OCI-LY7 (cell line): ENCODE data around the gene OPCML. TPM values are rescaled to one million over a fixed set of nuclear protein-coding genes. Genes with fewer than 3 reads are reported as not detected.

Source experiments
- BruUV-seq: library from RNA; stranded (reverse); fragments of 400-500 nt; replicated peaks from 2 replicates; lab custom pipeline; 2021; lab: Mats Ljungman, UMichigan
- CTCF ChIA-PET: fragments of 300-600 bp; sonication (Branson Sonifier 250); formaldehyde crosslinking; loops from one replicate; lab custom pipeline; 2022; ENCODE audit warnings: antibody characterized with exemption; ENCODE audit not compliant: unreplicated experiment; lab: Charles Lee
- POLR2A ChIA-PET: fragments of 300-600 bp; sonication (Branson Sonifier 250); formaldehyde crosslinking; loops from one replicate; lab custom pipeline; 2022; ENCODE audit warnings: antibody characterized with exemption; lab: Charles Lee
- DNase-seq: peaks from one replicate; pipeline ENCODE4 v3.0.0-alpha.2; 2015; ENCODE audit warnings: low spot score
- H2AFZ ChIP-seq: fragments of 200-600 bp; sonication (generic), shearing (Covaris generic); 2 replicates; pipeline ENCODE4 v1.6.1; 2014; ENCODE audit warnings: mild to moderate bottlenecking, antibody characterized with exemption, low read length, moderate library complexity
- H3K27ac ChIP-seq: fragments of 200-600 bp; sonication (generic); 2 replicates; pipeline ENCODE4 v1.5.1; 2014; ENCODE audit warnings: mixed run types, low read depth, mild to moderate bottlenecking, moderate library complexity, low read length, inconsistent platforms; ENCODE audit not compliant: poor library complexity, severe bottlenecking
- H3K36me3 ChIP-seq: fragments of 200-600 bp; sonication (generic); 2 replicates; pipeline ENCODE4 v1.6.1; 2014; ENCODE audit warnings: mild to moderate bottlenecking, antibody characterized with exemption, low read length, moderate library complexity, mixed read lengths; ENCODE audit not compliant: insufficient read depth
- H3K4me1 ChIP-seq: fragments of 200-600 bp; sonication (generic); 2 replicates; pipeline ENCODE4 v1.5.1; 2014; ENCODE audit warnings: mild to moderate bottlenecking, low read length; ENCODE audit not compliant: insufficient read depth, poor library complexity, severe bottlenecking
- H3K4me2 ChIP-seq: fragments of 200-600 bp; sonication (generic); 2 replicates; pipeline ENCODE4 v1.6.1; 2014; ENCODE audit warnings: mild to moderate bottlenecking, low read length
- H3K4me3 ChIP-seq: fragments of 200-600 bp; sonication (generic); 2 replicates; pipeline ENCODE4 v1.5.1; 2014; ENCODE audit warnings: mild to moderate bottlenecking, low read depth, low read length; ENCODE audit not compliant: poor library complexity, severe bottlenecking
- H3K79me2 ChIP-seq: fragments of 200-600 bp; sonication (generic); 2 replicates; pipeline ENCODE4 v1.6.1; 2016; ENCODE audit warnings: low read depth, mild to moderate bottlenecking, low read length, moderate library complexity, mixed read lengths; ENCODE audit not compliant: insufficient read depth
- H3K9me2 ChIP-seq: fragments of 200-600 bp; sonication (generic); 2 replicates; pipeline ENCODE4 v1.6.1; 2016; ENCODE audit warnings: mild to moderate bottlenecking, low read length, mixed read lengths; ENCODE audit not compliant: insufficient read depth
- H3K9me3 ChIP-seq: fragments of 200-600 bp; sonication (generic); 2 replicates; pipeline ENCODE4 v1.6.1; 2014; ENCODE audit warnings: mild to moderate bottlenecking, mixed run types, low read length, mixed read lengths
- H4K20me1 ChIP-seq: fragments of 200-600 bp; sonication (generic); 2 replicates; pipeline ENCODE4 v1.6.1; 2014; ENCODE audit warnings: mild to moderate bottlenecking, antibody characterized with exemption, low read length, moderate library complexity, mixed read lengths; ENCODE audit not compliant: insufficient read depth
- EZH2phosphoT487 ChIP-seq: fragments of 200-600 bp; sonication (generic); IDR thresholded peaks from 2 replicates; pipeline ENCODE4 v1.6.1; 2018; ENCODE audit warnings: low read depth, borderline replicate concordance, mild to moderate bottlenecking, mixed run types, antibody characterized with exemption, low read length, moderate library complexity, mixed read lengths
- intact Hi-C: fragments of 100-400 bp; cut with micrococcal nuclease; formaldehyde crosslinking; loops from one replicate; pipeline ENCODE4 v1.10.0; 2022; ENCODE audit not compliant: unreplicated experiment
- total RNA-seq, 2 experiments: library from RNA; depleted of rRNA in 1 of 2; stranded (reverse); fragments of >200 nt in 1 of 2; shearing (Covaris generic) in 1 of 2; gene quantifications; 2 replicates each; pipeline ENCODE4 v1.2.3, GENCODE V29; 2014 to 2022
- TF ChIP-seq, protein P1 (sequence below): fragments of 200-600 bp; sonication (generic); conservative IDR thresholded peaks from 2 replicates; pipeline ENCODE4 v1.5.1; 2014; ENCODE audit warnings: mild to moderate bottlenecking, antibody characterized with exemption, low read length, moderate library complexity, mixed read lengths

Gene OPCML
- total RNA-seq, 2 experiments from 2014 or later: not detected

DNA sequence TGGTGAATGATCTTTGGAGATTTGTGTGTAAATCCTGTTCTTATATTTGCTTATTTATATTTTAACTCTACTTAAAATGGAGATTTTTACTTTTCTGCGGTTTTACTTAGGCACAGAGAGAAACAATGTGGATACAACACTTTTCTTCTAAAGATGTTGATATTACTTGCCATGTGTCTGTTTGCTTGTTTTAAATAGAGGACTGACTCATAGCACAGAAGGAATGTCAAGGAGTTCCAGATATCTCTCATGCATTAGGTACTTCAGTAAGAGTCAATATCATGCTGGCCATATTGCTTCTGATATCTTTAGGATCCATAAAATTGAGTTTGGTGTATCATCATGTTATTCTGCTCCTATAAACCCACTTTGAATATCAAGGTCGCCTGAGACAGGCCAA is 395.0 kb downstream of the OPCML start:
- POLR2A ChIA-PET: no interaction called here
- BruUV-seq: no TSS peak
- CTCF ChIA-PET: no interaction called here
- H2AFZ ChIP-seq: no peak overlapping the region
- H3K36me3 ChIP-seq: no peaks in the 10 kb centered on the region
- no peaks in the 10 kb centered on the region for H3K9me3 ChIP-seq
- no peaks in the 10 kb centered on the region for H3K79me2 ChIP-seq
- H3K9me2 ChIP-seq: no peaks in the 10 kb centered on the region
- H3K4me2 ChIP-seq: no peak overlapping the region
- no peaks in the 10 kb centered on the region for H4K20me1 ChIP-seq
- DNase-seq: no peak
- H3K4me3 ChIP-seq: no peak overlapping the region
- no peak for TF ChIP-seq EZH2phosphoT487
- TF ChIP-seq, protein P1, sequence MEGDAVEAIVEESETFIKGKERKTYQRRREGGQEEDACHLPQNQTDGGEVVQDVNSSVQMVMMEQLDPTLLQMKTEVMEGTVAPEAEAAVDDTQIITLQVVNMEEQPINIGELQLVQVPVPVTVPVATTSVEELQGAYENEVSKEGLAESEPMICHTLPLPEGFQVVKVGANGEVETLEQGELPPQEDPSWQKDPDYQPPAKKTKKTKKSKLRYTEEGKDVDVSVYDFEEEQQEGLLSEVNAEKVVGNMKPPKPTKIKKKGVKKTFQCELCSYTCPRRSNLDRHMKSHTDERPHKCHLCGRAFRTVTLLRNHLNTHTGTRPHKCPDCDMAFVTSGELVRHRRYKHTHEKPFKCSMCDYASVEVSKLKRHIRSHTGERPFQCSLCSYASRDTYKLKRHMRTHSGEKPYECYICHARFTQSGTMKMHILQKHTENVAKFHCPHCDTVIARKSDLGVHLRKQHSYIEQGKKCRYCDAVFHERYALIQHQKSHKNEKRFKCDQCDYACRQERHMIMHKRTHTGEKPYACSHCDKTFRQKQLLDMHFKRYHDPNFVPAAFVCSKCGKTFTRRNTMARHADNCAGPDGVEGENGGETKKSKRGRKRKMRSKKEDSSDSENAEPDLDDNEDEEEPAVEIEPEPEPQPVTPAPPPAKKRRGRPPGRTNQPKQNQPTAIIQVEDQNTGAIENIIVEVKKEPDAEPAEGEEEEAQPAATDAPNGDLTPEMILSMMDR: no peak
- H3K27ac ChIP-seq: no peak overlapping the region
- H3K4me1 ChIP-seq: no peaks in the 10 kb centered on the region
- intact Hi-C loops: no loop called here

DNA sequence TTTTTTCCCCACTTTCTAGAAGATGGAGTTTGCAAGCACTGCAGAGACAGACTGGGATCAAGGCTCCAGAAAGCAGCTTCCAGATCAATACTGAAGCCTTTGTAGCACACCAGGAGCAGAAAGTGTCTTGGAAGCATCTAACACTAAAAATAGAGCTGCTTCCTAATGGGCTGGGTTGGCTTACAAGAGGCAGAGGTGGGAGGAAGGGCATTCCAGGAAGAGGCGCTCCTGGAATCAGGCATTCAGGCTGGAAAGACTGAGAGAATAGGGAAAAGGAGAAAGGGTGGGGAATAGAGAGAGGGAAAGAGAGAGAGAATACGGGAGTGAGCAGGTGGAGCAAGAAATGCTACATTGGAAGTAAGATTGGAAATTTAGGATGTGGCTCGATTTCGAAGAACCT is 395.9 kb downstream of the OPCML start:
- Histone ChIP-seq H3K4me3 (no peak overlapping the region), H3K36me3 (no peaks in the 10 kb centered on the region), H3K4me1 (no peaks in the 10 kb centered on the region), H3K9me3 (no peaks in the 10 kb centered on the region), H3K79me2 (no peaks in the 10 kb centered on the region), H3K9me2 (no peaks in the 10 kb centered on the region), H3K27ac (no peak overlapping the region), H3K4me2 (no peak overlapping the region), H4K20me1 (no peaks in the 10 kb centered on the region), H2AFZ (no peak overlapping the region)
- POLR2A ChIA-PET: no interaction called here
- BruUV-seq: no TSS peak
- intact Hi-C loops: no loop called here
- DNase-seq: no peak
- TF ChIP-seq, protein P1: no peak
- no peak for TF ChIP-seq EZH2phosphoT487
- CTCF ChIA-PET: interaction anchor here (1.0 kb wide), 1 partner anchor 21 kb away, joined by 3 read pairs; no protein-coding TSS in a partner anchor

DNA sequence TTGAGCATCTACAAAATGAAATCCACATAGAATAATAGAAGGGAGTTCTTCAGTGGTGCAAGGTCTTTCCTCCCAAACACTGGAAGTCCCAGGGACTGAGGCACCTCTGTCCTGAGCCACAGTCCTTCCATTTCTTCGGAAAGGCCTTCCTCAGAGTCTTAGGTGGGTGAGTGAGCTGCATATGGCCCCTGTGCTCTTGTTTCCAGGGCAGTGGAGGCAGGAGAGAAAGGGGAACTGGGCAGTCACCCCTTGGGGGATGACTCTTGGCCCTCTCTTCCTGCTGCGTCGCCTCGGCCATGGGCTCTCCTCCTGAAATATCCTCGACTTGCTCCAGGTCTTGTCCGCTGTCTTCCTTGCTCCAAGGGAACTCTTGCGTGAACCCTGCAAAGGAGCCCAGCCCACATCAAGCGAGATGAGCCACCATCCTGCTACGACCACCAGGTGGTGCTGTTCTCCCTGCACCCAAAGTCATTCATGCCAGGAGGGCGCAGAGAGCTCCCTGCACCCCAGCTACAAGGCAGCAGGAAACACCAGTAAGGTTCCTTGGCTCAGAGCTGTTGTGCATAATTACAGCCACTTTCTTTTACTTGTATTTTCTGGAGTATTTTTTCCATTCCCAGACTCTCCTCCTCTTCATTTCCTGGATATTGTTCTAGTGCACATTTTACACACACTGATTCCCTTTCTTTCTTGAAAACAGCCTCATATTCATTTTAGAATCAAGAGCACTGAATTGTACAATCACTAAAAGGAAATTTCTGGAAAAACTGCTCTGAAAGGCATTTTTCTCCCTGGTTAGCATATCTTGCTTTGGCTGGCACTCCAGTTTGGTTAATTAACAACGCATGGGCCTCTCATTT is 397.8 kb downstream of the OPCML start:
- Histone ChIP-seq H4K20me1 (no peaks in the 10 kb centered on the region), H3K36me3 (no peaks in the 10 kb centered on the region), H3K4me1 (no peaks in the 10 kb centered on the region), H3K79me2 (no peaks in the 10 kb centered on the region), H3K9me2 (no peaks in the 10 kb centered on the region), H3K27ac (no peak overlapping the region), H2AFZ (no peak overlapping the region), H3K4me2 (no peak overlapping the region), H3K9me3 (no peaks in the 10 kb centered on the region), H3K4me3 (no peak overlapping the region)
- POLR2A ChIA-PET: no interaction called here
- no TSS peak for BruUV-seq
- intact Hi-C loops: loop anchor here (5.0 kb wide), 1 partner anchor 703 kb away; no protein-coding TSS in a partner anchor
- DNase-seq: peak; percentile 49
- CTCF ChIA-PET: no interaction called here
- no peak for TF ChIP-seq EZH2phosphoT487
- TF ChIP-seq, protein P1: peak; percentile 89
